Smooth muscle cell (in vitro differentiated cells): ENCODE data around the gene SURF2. TPM values are rescaled to one million over a fixed set of nuclear protein-coding genes. Genes with fewer than 3 reads are reported as not detected.
A peak's percentile ranks its signal among the peaks of the same experiment; 100 is the strongest.
"Not testable (repeated sequence)": the region's sequence is repeated elsewhere in the genome, so short reads cannot be mapped to it uniquely, and the experiment has no call there.

ENCODE experiments used
- DNase-seq: peaks from one replicate; lab custom pipeline; 2025; ENCODE audit not compliant: unreplicated experiment; lab: John Stamatoyannopoulos, UW
- H2AFZ ChIP-seq: fragments of 200-600 bp; sonication (generic); 2 replicates; pipeline ENCODE4 v1.6.0; 2016; ENCODE audit warnings: antibody characterized with exemption, low read depth, mild to moderate bottlenecking
- H3F3A ChIP-seq: fragments of 200-600 bp; sonication (generic); 2 replicates; pipeline ENCODE4 v1.6.0; 2017; ENCODE audit warnings: antibody characterized with exemption, low read depth
- H3K27ac ChIP-seq: fragments of 200-600 bp; sonication (generic); 2 replicates; pipeline ENCODE4 v1.5.1; 2016; ENCODE audit warnings: low read depth, mild to moderate bottlenecking
- H3K27me3 ChIP-seq: fragments of 200-600 bp; sonication (generic); 2 replicates; pipeline ENCODE4 v1.6.1; 2016; ENCODE audit warnings: low read depth, mild to moderate bottlenecking
- H3K36me3 ChIP-seq: fragments of 200-600 bp; sonication (generic); 2 replicates; pipeline ENCODE4 v1.5.1; 2016; ENCODE audit warnings: low read depth
- H3K4me1 ChIP-seq: fragments of 200-600 bp; sonication (generic); 2 replicates; pipeline ENCODE4 v1.5.1; 2016; ENCODE audit warnings: low read depth
- H3K4me2 ChIP-seq: fragments of 200-600 bp; sonication (generic); 2 replicates; pipeline ENCODE4 v1.6.0; 2016; ENCODE audit warnings: mild to moderate bottlenecking
- H3K4me3 ChIP-seq: fragments of 200-600 bp; sonication (generic); 2 replicates; pipeline ENCODE4 v1.5.1; 2016; ENCODE audit warnings: mild to moderate bottlenecking
- H3K79me2 ChIP-seq: fragments of 200-600 bp; sonication (generic); 2 replicates; pipeline ENCODE4 v1.6.0; 2016; ENCODE audit warnings: low read depth, mild to moderate bottlenecking
- H3K9ac ChIP-seq: fragments of 200-600 bp; sonication (generic); 2 replicates; pipeline ENCODE4 v1.6.0; 2016; ENCODE audit warnings: low read depth
- H3K9me3 ChIP-seq: fragments of 200-600 bp; sonication (generic); replicated peaks from 2 replicates; pipeline ENCODE4 v1.5.1; 2016; ENCODE audit warnings: low read depth
- H4K20me1 ChIP-seq: fragments of 200-600 bp; sonication (generic); 2 replicates; pipeline ENCODE4 v1.6.0; 2016; ENCODE audit warnings: low read depth
- WGBS: methylation state at CpG from one replicate; pipeline ENCODE4 v1.1.7; 2016; ENCODE audit warnings: low lambda C conversion rate; 5-methylcytosine and 5-hydroxymethylcytosine counted together
- polyA plus RNA-seq: library from polyadenylated mRNA; unstranded; fragments of >200 nt; fragmentation: Nextera tagmentation; extraction: Ambion mirVana; gene quantifications from 2 replicates; pipeline ENCODE4 v1.2.1, GENCODE V29; 2016
- total RNA-seq: library from RNA; depleted of rRNA; stranded (reverse); fragments of >200 nt; gene quantifications from 2 replicates; pipeline ENCODE4 v1.2.3, GENCODE V29; 2014
- TF ChIP-seq, protein P1 (sequence below): fragments of 200-600 bp; sonication (generic); IDR thresholded peaks from 2 replicates; pipeline ENCODE4 v1.5.1; 2017; ENCODE audit warnings: borderline replicate concordance, mild to moderate bottlenecking, antibody characterized with exemption; ENCODE audit not compliant: insufficient read depth, poor library complexity, severe bottlenecking

Gene SURF2
- total and polyA plus RNA-seq, 2 experiments from 2014 or later: 11.4 to 21.4 TPM

DNA sequence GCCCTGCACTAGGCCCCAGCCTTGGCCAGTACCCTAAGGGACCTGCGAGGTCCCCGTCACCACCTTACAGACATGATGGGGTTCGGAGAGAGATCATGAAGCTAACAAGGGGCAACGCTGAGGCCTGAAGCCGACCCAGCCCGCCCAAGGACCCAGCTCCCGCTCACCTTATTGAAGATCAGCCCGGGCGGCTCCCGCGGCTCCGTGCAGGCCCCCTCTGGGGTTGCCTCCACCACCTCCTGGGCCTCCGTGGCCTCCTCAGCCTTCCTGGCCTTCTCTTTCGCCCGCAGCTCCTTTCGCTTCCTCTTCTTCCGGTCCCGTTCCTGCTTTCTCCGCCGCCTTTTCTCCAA, 24.0 kb upstream of the SURF2 start:
- WGBS: 91% methylated on average over 14 of the region's 20 CpGs
- Histone ChIP-seq H2AFZ (no peak overlapping the region), H3K27me3 (no peaks in the 10 kb centered on the region)

DNA sequence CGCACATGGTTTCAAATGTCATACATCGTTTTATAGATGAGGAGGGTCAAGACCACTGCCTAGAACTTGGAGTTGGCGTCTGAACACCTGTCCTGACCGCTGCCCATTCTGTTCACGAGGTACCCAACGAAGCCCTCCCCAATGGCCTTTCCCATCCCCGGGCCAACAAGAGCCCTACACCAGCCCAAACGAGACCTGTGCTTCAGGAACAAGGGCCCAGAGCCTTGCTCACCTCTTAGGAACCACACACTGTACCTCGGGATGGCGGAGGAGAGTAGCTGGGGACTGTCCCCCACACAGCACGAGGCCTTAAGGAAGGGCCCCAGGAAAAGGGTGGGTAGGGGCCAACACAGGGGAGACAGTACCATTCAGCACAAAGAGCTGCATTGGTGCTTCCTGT, 23.3 kb upstream of the SURF2 start:
- DNase-seq: no peak
- no peak overlapping the region for H3K9ac ChIP-seq
- H3K79me2 ChIP-seq: peaks cover 21% of the 10 kb centered on the region

More for the DNA sequence above, 24.0 kb upstream of the SURF2 start:
- DNase-seq: no peak
- Histone ChIP-seq H4K20me1 (peaks cover 16% of the 10 kb centered on the region), H3K4me2 (no peak overlapping the region), H3K36me3 (no peaks in the 10 kb centered on the region), H3K9me3 (no peaks in the 10 kb centered on the region), H3K27ac (no peak overlapping the region), H3K4me3 (no peak overlapping the region), H3F3A (peaks cover 7% of the 10 kb centered on the region), H3K4me1 (peaks cover 7% of the 10 kb centered on the region), H3K9ac (no peak overlapping the region), H3K79me2 (peaks cover 21% of the 10 kb centered on the region)
- TF ChIP-seq, protein P1, sequence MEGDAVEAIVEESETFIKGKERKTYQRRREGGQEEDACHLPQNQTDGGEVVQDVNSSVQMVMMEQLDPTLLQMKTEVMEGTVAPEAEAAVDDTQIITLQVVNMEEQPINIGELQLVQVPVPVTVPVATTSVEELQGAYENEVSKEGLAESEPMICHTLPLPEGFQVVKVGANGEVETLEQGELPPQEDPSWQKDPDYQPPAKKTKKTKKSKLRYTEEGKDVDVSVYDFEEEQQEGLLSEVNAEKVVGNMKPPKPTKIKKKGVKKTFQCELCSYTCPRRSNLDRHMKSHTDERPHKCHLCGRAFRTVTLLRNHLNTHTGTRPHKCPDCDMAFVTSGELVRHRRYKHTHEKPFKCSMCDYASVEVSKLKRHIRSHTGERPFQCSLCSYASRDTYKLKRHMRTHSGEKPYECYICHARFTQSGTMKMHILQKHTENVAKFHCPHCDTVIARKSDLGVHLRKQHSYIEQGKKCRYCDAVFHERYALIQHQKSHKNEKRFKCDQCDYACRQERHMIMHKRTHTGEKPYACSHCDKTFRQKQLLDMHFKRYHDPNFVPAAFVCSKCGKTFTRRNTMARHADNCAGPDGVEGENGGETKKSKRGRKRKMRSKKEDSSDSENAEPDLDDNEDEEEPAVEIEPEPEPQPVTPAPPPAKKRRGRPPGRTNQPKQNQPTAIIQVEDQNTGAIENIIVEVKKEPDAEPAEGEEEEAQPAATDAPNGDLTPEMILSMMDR: no peak

GRCh38 chr9:133333566-133333965, 22.8 kb upstream of the SURF2 start:
- no peaks in the 10 kb centered on the region for H3K9me3 ChIP-seq
- no peak for DNase-seq
- H3K4me1 ChIP-seq: peaks cover 7% of the 10 kb centered on the region
- H3K27ac ChIP-seq: no peak overlapping the region
- no peaks in the 10 kb centered on the region for H3K36me3 ChIP-seq
- no peak overlapping the region for H3K4me3 ChIP-seq
- H3K4me2 ChIP-seq: no peak overlapping the region
- no peak overlapping the region for H2AFZ ChIP-seq
- peaks cover 16% of the 10 kb centered on the region for H4K20me1 ChIP-seq
- peaks cover 21% of the 10 kb centered on the region for H3K79me2 ChIP-seq
- TF ChIP-seq, protein P1: no peak
- WGBS: 96% methylated on average over 10 of the region's 10 CpGs
- H3K9ac ChIP-seq: no peak overlapping the region
- H3K27me3 ChIP-seq: no peaks in the 10 kb centered on the region
- H3F3A ChIP-seq: peaks cover 7% of the 10 kb centered on the region

More for the DNA sequence above, 23.3 kb upstream of the SURF2 start:
- Histone ChIP-seq H3K36me3 (no peaks in the 10 kb centered on the region), H3K4me3 (no peak overlapping the region), H3F3A (peaks cover 7% of the 10 kb centered on the region), H3K27me3 (no peaks in the 10 kb centered on the region), H2AFZ (no peak overlapping the region), H3K9me3 (no peaks in the 10 kb centered on the region), H3K4me1 (peaks cover 7% of the 10 kb centered on the region), H3K4me2 (no peak overlapping the region), H3K27ac (no peak overlapping the region), H4K20me1 (peaks cover 16% of the 10 kb centered on the region)
- 96% methylated on average over 11 of the region's 11 CpGs for WGBS
- TF ChIP-seq, protein P1: no peak

DNA sequence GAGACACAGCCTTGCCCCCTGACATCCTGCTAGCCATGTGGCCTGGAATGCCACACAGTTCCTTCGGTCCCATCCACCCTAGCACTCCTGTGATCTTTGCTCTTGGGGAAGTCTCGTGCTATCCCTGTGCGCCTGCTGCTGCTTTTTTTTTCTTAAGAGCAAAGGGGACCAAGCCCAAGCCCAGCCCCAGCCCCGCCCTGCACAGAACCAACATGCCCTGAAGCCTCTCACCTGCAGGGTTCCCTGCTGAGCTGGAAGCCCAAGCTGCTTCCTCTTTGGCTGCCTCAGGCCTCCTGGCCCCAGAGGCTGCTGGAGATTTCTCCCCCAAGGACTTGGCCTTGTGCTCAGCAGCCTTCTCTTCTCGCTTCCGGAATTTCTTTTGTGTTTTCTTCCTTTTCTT, 22.2 kb upstream of the SURF2 start:
- over 99% methylated on average over 6 of the region's 6 CpGs for WGBS
- H3K27me3 ChIP-seq: no peaks in the 10 kb centered on the region
- H3K27ac ChIP-seq: no peak overlapping the region
- H3K4me1 ChIP-seq: peaks cover 7% of the 10 kb centered on the region
- peak overlapping the region; percentile 99 for H3K4me2 ChIP-seq
- no peak for DNase-seq
- H2AFZ ChIP-seq: no peak overlapping the region
- H3K36me3 ChIP-seq: no peaks in the 10 kb centered on the region
- H4K20me1 ChIP-seq: peaks cover 16% of the 10 kb centered on the region
- H3K9ac ChIP-seq: no peak overlapping the region
- H3K9me3 ChIP-seq: no peaks in the 10 kb centered on the region
- H3F3A ChIP-seq: peaks cover 7% of the 10 kb centered on the region
- peaks cover 21% of the 10 kb centered on the region for H3K79me2 ChIP-seq
- TF ChIP-seq, protein P1: no peak
- H3K4me3 ChIP-seq: peak overlapping the region; percentile 98

GRCh38 chr9:133334888-133335287, 21.5 kb upstream of the SURF2 start:
- 64% methylated on average over 11 of the region's 11 CpGs for WGBS
- H3K79me2 ChIP-seq: peaks cover 21% of the 10 kb centered on the region
- H3K9me3 ChIP-seq, H3K27ac ChIP-seq, H2AFZ ChIP-seq, H3K4me1 ChIP-seq, H3F3A ChIP-seq, H3K36me3 ChIP-seq, DNase-seq, H3K27me3 ChIP-seq: not testable (repeated sequence)
- peak overlapping the region; percentile 79 for H3K9ac ChIP-seq
- H4K20me1 ChIP-seq: peaks cover 16% of the 10 kb centered on the region
- H3K4me2 ChIP-seq: peak overlapping the region; percentile 99
- H3K4me3 ChIP-seq: peak overlapping the region; percentile 98
